Right lung (tissue), 10 donors: ENCODE measurements around the gene GAGE12H. TPM values are rescaled to one million over a fixed set of nuclear protein-coding genes. Genes with fewer than 3 reads are reported as not detected.
"Not testable (repeated sequence)": the region's sequence is repeated elsewhere in the genome, so short reads cannot be mapped to it uniquely, and the experiment has no call there.

ENCODE experiments used
- DNase-seq, 2 donors: peaks; one replicate each; pipeline ENCODE4 v3.0.0-alpha.2; 2013
- long read RNA-seq, 8 donors: transcript quantifications; one replicate each; lab custom pipeline, GENCODE V29; 2026
- polyA plus RNA-seq, 5 donors: library from polyadenylated mRNA; unstranded; fragments of 120-200 nt; gene quantifications; one replicate each; pipeline versions ENCODE4 v1.2.1 to v1.2.3, GENCODE V29; 2013; ENCODE audit warnings: inconsistent platforms in 1 of 5, low replicate concordance in 1 of 5; ENCODE audit not compliant: insufficient read length in 5 of 5, insufficient read depth in 1 of 5

GAGE12H gene, protein sequence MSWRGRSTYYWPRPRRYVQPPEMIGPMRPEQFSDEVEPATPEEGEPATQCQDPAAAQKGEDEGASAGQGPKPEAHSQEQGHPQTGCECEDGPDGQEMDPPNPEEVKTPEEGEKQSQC
- not detected for polyA plus RNA-seq
- long read RNA-seq, donor 1: 0 reads
- long read RNA-seq, donor 2: 0 reads
- long read RNA-seq, donor 3: 0 reads
- long read RNA-seq, donor 4: 0 reads
- long read RNA-seq, donor 5: 0 reads
- long read RNA-seq, donor 6: 0 reads
- long read RNA-seq, donor 7: 0 reads
- long read RNA-seq, donor 8: 0 reads

DNA sequence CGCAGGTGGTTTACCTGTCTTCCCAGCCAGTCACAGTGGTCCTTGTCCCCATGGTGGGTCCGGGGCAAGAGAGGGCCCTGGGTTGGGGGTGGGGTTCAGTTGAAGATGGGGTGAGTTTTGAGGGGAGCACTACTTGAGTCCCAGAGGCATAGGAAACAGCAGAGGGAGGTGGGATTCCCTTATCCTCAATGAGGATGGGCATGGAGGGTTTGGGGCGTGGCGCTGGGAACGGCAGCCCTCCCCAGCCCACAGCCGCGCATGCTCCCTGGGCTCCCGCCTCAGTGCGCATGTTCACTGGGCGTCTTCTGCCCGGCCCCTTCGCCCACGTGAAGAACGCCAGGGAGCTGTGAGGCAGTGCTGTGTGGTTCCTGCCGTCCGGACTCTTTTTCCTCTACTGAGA, at the start of gene GAGE12H:
Gene GAGE12H (plus strand): TSS at position 301 of the 400 bp plus-strand sequence. CDS start 1,155 bp downstream, outside the sequence.
- DNase-seq: not testable (repeated sequence)

DNA sequence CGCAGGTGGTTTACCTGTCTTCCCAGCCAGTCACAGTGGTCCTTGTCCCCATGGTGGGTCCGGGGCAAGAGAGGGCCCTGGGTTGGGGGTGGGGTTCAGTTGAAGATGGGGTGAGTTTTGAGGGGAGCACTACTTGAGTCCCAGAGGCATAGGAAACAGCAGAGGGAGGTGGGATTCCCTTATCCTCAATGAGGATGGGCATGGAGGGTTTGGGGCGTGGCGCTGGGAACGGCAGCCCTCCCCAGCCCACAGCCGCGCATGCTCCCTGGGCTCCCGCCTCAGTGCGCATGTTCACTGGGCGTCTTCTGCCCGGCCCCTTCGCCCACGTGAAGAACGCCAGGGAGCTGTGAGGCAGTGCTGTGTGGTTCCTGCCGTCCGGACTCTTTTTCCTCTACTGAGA, 47.9 kb upstream of the GAGE12H start, which contains the start of gene GAGE12C:
Gene GAGE12C (plus strand): TSS at position 301 of the 400 bp plus-strand sequence. CDS start 1,155 bp downstream, outside the sequence.
- DNase-seq: not testable (repeated sequence)

GRCh38 chrX:49541433-49541832, 38.3 kb upstream of the GAGE12H start, which contains the start of gene GAGE12D:
GAGE12D (plus strand) TSS chrX:49541733; CDS start chrX:49542888, 1,155 bp downstream.
- DNase-seq: not testable (repeated sequence)

DNA sequence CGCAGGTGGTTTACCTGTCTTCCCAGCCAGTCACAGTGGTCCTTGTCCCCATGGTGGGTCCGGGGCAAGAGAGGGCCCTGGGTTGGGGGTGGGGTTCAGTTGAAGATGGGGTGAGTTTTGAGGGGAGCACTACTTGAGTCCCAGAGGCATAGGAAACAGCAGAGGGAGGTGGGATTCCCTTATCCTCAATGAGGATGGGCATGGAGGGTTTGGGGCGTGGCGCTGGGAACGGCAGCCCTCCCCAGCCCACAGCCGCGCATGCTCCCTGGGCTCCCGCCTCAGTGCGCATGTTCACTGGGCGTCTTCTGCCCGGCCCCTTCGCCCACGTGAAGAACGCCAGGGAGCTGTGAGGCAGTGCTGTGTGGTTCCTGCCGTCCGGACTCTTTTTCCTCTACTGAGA, 28.8 kb upstream of the GAGE12H start, which contains the start of gene GAGE12E:
Gene GAGE12E (plus strand): TSS at position 301 of the 400 bp plus-strand sequence. CDS start 1,155 bp downstream, outside the sequence.
- not testable (repeated sequence) for DNase-seq

- DNase-seq: not testable (repeated sequence)
Measured at GRCh38 chrX:49560542-49560941, 19.2 kb upstream of the GAGE12H start, which contains the start of gene GAGE12F. GAGE12F (plus strand) TSS chrX:49560842; CDS start chrX:49561997, 1,155 bp downstream.

GRCh38 chrX:49568728-49569127, 11.0 kb upstream of the GAGE12H start:
- not testable (repeated sequence) for DNase-seq

GRCh38 chrX:49569152-49569551, 10.6 kb upstream of the GAGE12H start:
- DNase-seq: not testable (repeated sequence)

DNA sequence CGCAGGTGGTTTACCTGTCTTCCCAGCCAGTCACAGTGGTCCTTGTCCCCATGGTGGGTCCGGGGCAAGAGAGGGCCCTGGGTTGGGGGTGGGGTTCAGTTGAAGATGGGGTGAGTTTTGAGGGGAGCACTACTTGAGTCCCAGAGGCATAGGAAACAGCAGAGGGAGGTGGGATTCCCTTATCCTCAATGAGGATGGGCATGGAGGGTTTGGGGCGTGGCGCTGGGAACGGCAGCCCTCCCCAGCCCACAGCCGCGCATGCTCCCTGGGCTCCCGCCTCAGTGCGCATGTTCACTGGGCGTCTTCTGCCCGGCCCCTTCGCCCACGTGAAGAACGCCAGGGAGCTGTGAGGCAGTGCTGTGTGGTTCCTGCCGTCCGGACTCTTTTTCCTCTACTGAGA, 9.6 kb upstream of the GAGE12H start, which contains the start of gene GAGE12G:
Gene GAGE12G (plus strand): TSS at position 301 of the 400 bp plus-strand sequence. CDS start 1,155 bp downstream, outside the sequence.
- not testable (repeated sequence) for DNase-seq

- not testable (repeated sequence) for DNase-seq
Measured at GRCh38 chrX:49589196-49589595, 9.4 kb downstream of the GAGE12H start, which contains the start of gene GAGE2A. GAGE2A (plus strand) TSS chrX:49589496; CDS start chrX:49590651, 1,155 bp downstream.

DNA sequence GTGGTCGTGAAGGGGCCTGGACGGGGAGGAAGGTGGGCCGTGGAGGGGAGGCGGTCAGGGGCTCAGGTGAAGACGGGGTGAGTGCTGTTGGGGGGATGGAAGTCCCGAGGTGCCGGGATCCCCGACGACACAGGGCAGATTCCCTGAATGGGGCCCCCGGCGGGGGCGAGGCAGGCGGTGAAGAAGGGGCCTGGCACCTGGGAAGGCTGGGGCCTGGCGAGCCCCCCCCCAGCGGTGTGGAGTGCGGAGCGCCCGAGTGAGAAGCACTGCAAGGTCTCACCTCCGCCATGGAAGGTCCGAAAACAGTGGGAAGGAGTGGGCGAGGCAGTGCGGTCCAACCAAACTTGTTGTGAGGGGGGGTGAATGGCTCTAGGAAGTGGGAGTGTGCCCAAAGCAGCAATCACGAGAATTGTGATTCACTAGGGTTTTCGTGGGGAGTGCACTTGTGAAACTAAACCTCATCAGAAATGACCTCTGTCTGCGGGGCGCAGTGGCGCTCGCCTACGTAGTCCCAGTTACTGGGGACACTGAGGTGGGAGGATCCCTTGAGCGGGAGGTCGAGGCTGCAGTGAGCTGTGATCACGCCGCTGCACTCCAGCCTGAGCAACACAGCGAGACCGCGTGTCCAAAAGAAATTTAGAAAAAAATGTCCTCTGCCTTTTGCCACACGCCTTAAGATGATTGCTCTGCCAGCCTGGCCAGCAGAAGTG, 10.2 kb downstream of the GAGE12H start:
- DNase-seq: not testable (repeated sequence)

- DNase-seq: not testable (repeated sequence)
Measured at GRCh38 chrX:49590488-49590887, 10.7 kb downstream of the GAGE12H start.

DNA sequence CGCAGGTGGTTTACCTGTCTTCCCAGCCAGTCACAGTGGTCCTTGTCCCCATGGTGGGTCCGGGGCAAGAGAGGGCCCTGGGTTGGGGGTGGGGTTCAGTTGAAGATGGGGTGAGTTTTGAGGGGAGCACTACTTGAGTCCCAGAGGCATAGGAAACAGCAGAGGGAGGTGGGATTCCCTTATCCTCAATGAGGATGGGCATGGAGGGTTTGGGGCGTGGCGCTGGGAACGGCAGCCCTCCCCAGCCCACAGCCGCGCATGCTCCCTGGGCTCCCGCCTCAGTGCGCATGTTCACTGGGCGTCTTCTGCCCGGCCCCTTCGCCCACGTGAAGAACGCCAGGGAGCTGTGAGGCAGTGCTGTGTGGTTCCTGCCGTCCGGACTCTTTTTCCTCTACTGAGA, 19.0 kb downstream of the GAGE12H start, which contains the start of gene GAGE1:
Gene GAGE1 (plus strand): TSS at position 301 of the 400 bp plus-strand sequence. CDS start 1,155 bp downstream, outside the sequence.
- not testable (repeated sequence) for DNase-seq

- DNase-seq: no peak
Measured at GRCh38 chrX:49610718-49611310, 31.1 kb downstream of the GAGE12H start.

GRCh38 chrX:49618574-49618973, 38.8 kb downstream of the GAGE12H start:
- DNase-seq: no peak

DNA sequence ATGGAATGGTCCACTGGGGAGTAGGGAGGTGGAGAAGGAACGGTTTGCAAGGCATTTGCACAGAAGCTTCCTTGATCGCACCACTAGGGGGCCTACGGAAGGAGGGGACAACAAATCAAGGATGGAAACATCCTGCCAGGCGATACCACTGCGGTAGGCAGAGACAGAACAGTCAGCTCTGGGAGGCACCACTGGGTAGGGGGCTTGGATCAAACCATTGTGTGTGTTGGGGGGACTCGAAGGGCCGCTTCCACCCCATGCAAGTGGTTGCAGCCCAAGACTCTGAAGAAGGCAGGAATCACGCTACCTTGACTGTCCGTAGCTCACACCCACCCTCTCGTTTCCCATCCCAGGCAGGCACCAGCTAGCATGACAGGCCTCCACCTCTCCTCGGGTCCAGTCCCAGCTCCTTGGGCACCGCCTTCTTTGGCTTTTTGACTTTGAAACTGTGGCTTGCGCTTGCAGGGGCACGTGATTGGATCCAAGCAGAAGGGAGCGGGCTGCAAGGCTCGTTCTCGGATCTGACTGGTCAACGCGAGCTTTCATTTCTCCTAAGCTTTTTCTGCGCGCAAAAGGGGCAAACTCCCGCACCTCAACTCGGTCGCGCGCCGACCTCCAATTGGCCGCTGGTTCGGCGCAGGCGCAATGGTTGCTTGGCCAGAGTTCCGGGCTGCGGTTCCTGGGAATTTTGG, 47.5 kb downstream of the GAGE12H start:
- peak in 1 of 2 donors; percentile 4 for DNase-seq

Other genes with a start within 250 kb of the GAGE12H start
- not detected for gene GAGE13, start 248.4 kb upstream of the GAGE12H start, polyA plus RNA-seq
- not detected for gene GAGE12C, start 47.8 kb upstream of the GAGE12H start, polyA plus RNA-seq
- gene GAGE12D, start 38.2 kb upstream of the GAGE12H start, polyA plus RNA-seq: not detected
- gene GAGE12E, start 28.7 kb upstream of the GAGE12H start, polyA plus RNA-seq: not detected
- not detected for gene GAGE12F, start 19.1 kb upstream of the GAGE12H start, polyA plus RNA-seq
- not detected for gene GAGE12G, start 9.5 kb upstream of the GAGE12H start, polyA plus RNA-seq
- gene GAGE2A, start 9.5 kb downstream of the GAGE12H start, polyA plus RNA-seq: not detected
- not detected for gene GAGE1, start 19.1 kb downstream of the GAGE12H start, polyA plus RNA-seq
- not detected for gene PAGE1, start 116.0 kb downstream of the GAGE12H start, polyA plus RNA-seq
- under 1 TPM in 2 of 5 donors, not detected in 3; 0.34 to 0.55 TPM for gene PAGE4, start 249.4 kb downstream of the GAGE12H start, polyA plus RNA-seq